HG02970 (cell line): ENCODE measurements around the gene CASR.

Experiments
- ATAC-seq: cut with Tn5 transposase; IDR thresholded peaks from one replicate; pipeline ENCODE4 v1.9.1; 2021; ENCODE audit warnings: mild to moderate bottlenecking, moderate library complexity, moderate number of reproducible peaks; ENCODE audit not compliant: unreplicated experiment, low FRiP score

The CASR gene

GRCh38 chr3:122299215-122299614 is 115.7 kb downstream of the CASR start:
- no peak for ATAC-seq

GRCh38 chr3:122299872-122300460 is 116.5 kb downstream of the CASR start:
- no peak for ATAC-seq

GRCh38 chr3:122301063-122301462 is 117.6 kb downstream of the CASR start:
- no peak for ATAC-seq

GRCh38 chr3:122305818-122306621 is 122.6 kb downstream of the CASR start:
- ATAC-seq, result no peak

- no peak for ATAC-seq
These were observed 123.1 kb downstream of the CASR start for GRCh38 chr3:122306622-122306953.

GRCh38 chr3:122307094-122307687 is 123.7 kb downstream of the CASR start:
- no peak for ATAC-seq

GRCh38 chr3:122307976-122308375 is 124.5 kb downstream of the CASR start:
- no peak for ATAC-seq

GRCh38 chr3:122310361-122310760 is 126.9 kb downstream of the CASR start:
- no peak for ATAC-seq

- no peak for ATAC-seq
These were observed 129.4 kb downstream of the CASR start for GRCh38 chr3:122312826-122313225.

- no peak for ATAC-seq
These were observed 129.8 kb downstream of the CASR start for GRCh38 chr3:122313281-122313680.

- ATAC-seq, result no peak
These were observed 130.9 kb downstream of the CASR start for GRCh38 chr3:122314228-122314876.

- ATAC-seq, result no peak
These were observed 132.2 kb downstream of the CASR start for GRCh38 chr3:122315619-122316018.

- ATAC-seq, result no peak
These were observed 132.9 kb downstream of the CASR start for GRCh38 chr3:122316368-122316767.

- no peak for ATAC-seq
These were observed 135.2 kb downstream of the CASR start for GRCh38 chr3:122318620-122319019.

- no peak for ATAC-seq
These were observed 138.9 kb downstream of the CASR start for GRCh38 chr3:122322095-122323075.

GRCh38 chr3:122324871-122325323 is 141.4 kb downstream of the CASR start, which contains the start of gene CSTA:
CSTA (plus strand) TSS chr3:122325248; CDS start chr3:122325293, 45 bp downstream.
- ATAC-seq, result no peak

- ATAC-seq, result no peak
These were observed 142.3 kb downstream of the CASR start for GRCh38 chr3:122325769-122326168.

- ATAC-seq, result no peak
These were observed 148.4 kb downstream of the CASR start for GRCh38 chr3:122331886-122332285.

GRCh38 chr3:122332551-122332950 is 149.1 kb downstream of the CASR start:
- ATAC-seq, result no peak
